ENCODE measurements around the gene PIR. TPM values are rescaled to one million over a fixed set of nuclear protein-coding genes. Genes with fewer than 3 reads are reported as not detected.

PIR gene
- total RNA-seq, 1 donor from 2014 or later: 4.3 TPM

GRCh38 chrX:15474028-15474427 is 19.1 kb downstream of the PIR start:
- no peaks in the 10 kb centered on the region for H3K27me3 Mint-ChIP-seq (ENCODE audit: insufficient read depth)
- no peak overlapping the region for H3K27ac Mint-ChIP-seq
- DNase-seq (ENCODE audit: low spot score): no peak
- no peaks in the 10 kb centered on the region for H3K9me3 Mint-ChIP-seq
- H3K36me3 Mint-ChIP-seq (ENCODE audit: low read depth): peaks cover 4% of the 10 kb centered on the region
- intact Hi-C loops (cut with micrococcal nuclease): no loop called here
- peaks cover 6% of the 10 kb centered on the region for H3K4me1 Mint-ChIP-seq (ENCODE audit: low read depth)
- H3K4me3 Mint-ChIP-seq: no peak overlapping the region

GRCh38 chrX:15472531-15472930 is 20.6 kb downstream of the PIR start:
- peaks cover 6% of the 10 kb centered on the region for H3K4me1 Mint-ChIP-seq (ENCODE audit: low read depth)
- H3K27me3 Mint-ChIP-seq (ENCODE audit: insufficient read depth): no peaks in the 10 kb centered on the region
- no peak overlapping the region for H3K27ac Mint-ChIP-seq
- no peaks in the 10 kb centered on the region for H3K9me3 Mint-ChIP-seq
- no peak overlapping the region for H3K4me3 Mint-ChIP-seq
- no peaks in the 10 kb centered on the region for H3K36me3 Mint-ChIP-seq (ENCODE audit: low read depth)
- intact Hi-C loops (cut with micrococcal nuclease): no loop called here
- DNase-seq (ENCODE audit: low spot score): no peak

GRCh38 chrX:15471028-15471427 is 22.1 kb downstream of the PIR start:
- H3K4me1 Mint-ChIP-seq (ENCODE audit: low read depth): peaks cover 6% of the 10 kb centered on the region
- intact Hi-C loops (cut with micrococcal nuclease): loop anchor here (1.0 kb wide), 2 partner anchors 22 to 94 kb away; partner anchors contain the start of gene PIR
- H3K27me3 Mint-ChIP-seq (ENCODE audit: insufficient read depth): no peaks in the 10 kb centered on the region
- no peak overlapping the region for H3K4me3 Mint-ChIP-seq
- peak; percentile 22 for DNase-seq (ENCODE audit: low spot score)
- H3K36me3 Mint-ChIP-seq (ENCODE audit: low read depth): no peaks in the 10 kb centered on the region
- H3K9me3 Mint-ChIP-seq: no peaks in the 10 kb centered on the region
- no peak overlapping the region for H3K27ac Mint-ChIP-seq

GRCh38 chrX:15469613-15470012 is 23.5 kb downstream of the PIR start:
- no peak overlapping the region for H3K4me3 Mint-ChIP-seq
- no peak for DNase-seq (ENCODE audit: low spot score)
- H3K9me3 Mint-ChIP-seq: no peaks in the 10 kb centered on the region
- H3K27me3 Mint-ChIP-seq (ENCODE audit: insufficient read depth): no peaks in the 10 kb centered on the region
- intact Hi-C loops (cut with micrococcal nuclease): loop anchor here (2.0 kb wide), 1 partner anchor 1431 kb away; no protein-coding TSS in a partner anchor
- H3K4me1 Mint-ChIP-seq (ENCODE audit: low read depth): peaks cover 6% of the 10 kb centered on the region
- H3K27ac Mint-ChIP-seq: no peak overlapping the region
- no peaks in the 10 kb centered on the region for H3K36me3 Mint-ChIP-seq (ENCODE audit: low read depth)

GRCh38 chrX:15468036-15468435 is 25.1 kb downstream of the PIR start:
- intact Hi-C loops (cut with micrococcal nuclease): loop anchor here (1.0 to 2.0 kb wide), 2 partner anchors 119 to 1429 kb away; no protein-coding TSS in a partner anchor
- H3K27me3 Mint-ChIP-seq (ENCODE audit: insufficient read depth): no peaks in the 10 kb centered on the region
- no peaks in the 10 kb centered on the region for H3K9me3 Mint-ChIP-seq
- H3K4me1 Mint-ChIP-seq (ENCODE audit: low read depth): peaks cover 6% of the 10 kb centered on the region
- H3K27ac Mint-ChIP-seq: no peak overlapping the region
- DNase-seq (ENCODE audit: low spot score): no peak
- no peaks in the 10 kb centered on the region for H3K36me3 Mint-ChIP-seq (ENCODE audit: low read depth)
- H3K4me3 Mint-ChIP-seq: no peak overlapping the region

GRCh38 chrX:15465896-15466651 is 27.1 kb downstream of the PIR start:
- H3K4me3 Mint-ChIP-seq: no peak overlapping the region
- H3K36me3 Mint-ChIP-seq (ENCODE audit: low read depth): no peaks in the 10 kb centered on the region
- intact Hi-C loops (cut with micrococcal nuclease): no loop called here
- peaks cover 4% of the 10 kb centered on the region for H3K4me1 Mint-ChIP-seq (ENCODE audit: low read depth)
- H3K27me3 Mint-ChIP-seq (ENCODE audit: insufficient read depth): no peaks in the 10 kb centered on the region
- DNase-seq (ENCODE audit: low spot score): no peak
- H3K9me3 Mint-ChIP-seq: no peaks in the 10 kb centered on the region
- no peak overlapping the region for H3K27ac Mint-ChIP-seq

GRCh38 chrX:15465347-15465746 is 27.8 kb downstream of the PIR start:
- H3K27ac Mint-ChIP-seq: no peak overlapping the region
- DNase-seq (ENCODE audit: low spot score): no peak
- no peaks in the 10 kb centered on the region for H3K27me3 Mint-ChIP-seq (ENCODE audit: insufficient read depth)
- no peaks in the 10 kb centered on the region for H3K4me1 Mint-ChIP-seq (ENCODE audit: low read depth)
- intact Hi-C loops (cut with micrococcal nuclease): no loop called here
- no peak overlapping the region for H3K4me3 Mint-ChIP-seq
- no peaks in the 10 kb centered on the region for H3K9me3 Mint-ChIP-seq
- H3K36me3 Mint-ChIP-seq (ENCODE audit: low read depth): no peaks in the 10 kb centered on the region

- no peaks in the 10 kb centered on the region for H3K4me1 Mint-ChIP-seq (ENCODE audit: low read depth)
- no peaks in the 10 kb centered on the region for H3K27me3 Mint-ChIP-seq (ENCODE audit: insufficient read depth)
- DNase-seq (ENCODE audit: low spot score): no peak
- no peak overlapping the region for H3K27ac Mint-ChIP-seq
- intact Hi-C loops (cut with micrococcal nuclease): no loop called here
- no peaks in the 10 kb centered on the region for H3K9me3 Mint-ChIP-seq
- H3K4me3 Mint-ChIP-seq: no peak overlapping the region
- H3K36me3 Mint-ChIP-seq (ENCODE audit: low read depth): no peaks in the 10 kb centered on the region
Observed at GRCh38 chrX:15464704-15465103, 28.4 kb downstream of the PIR start.

- Mint-ChIP-seq H3K4me3 (no peak overlapping the region), H3K36me3 (ENCODE audit: low read depth) (peaks cover 3% of the 10 kb centered on the region), H3K9me3 (no peaks in the 10 kb centered on the region), H3K27me3 (ENCODE audit: insufficient read depth) (no peaks in the 10 kb centered on the region), H3K4me1 (ENCODE audit: low read depth) (no peaks in the 10 kb centered on the region), H3K27ac (no peak overlapping the region)
- DNase-seq (ENCODE audit: low spot score): no peak
- intact Hi-C loops (cut with micrococcal nuclease): no loop called here
Observed at GRCh38 chrX:15451913-15452312, 41.2 kb downstream of the PIR start.

- no peak overlapping the region for H3K27ac Mint-ChIP-seq
- peaks cover 4% of the 10 kb centered on the region for H3K36me3 Mint-ChIP-seq (ENCODE audit: low read depth)
- intact Hi-C loops (cut with micrococcal nuclease): no loop called here
- DNase-seq (ENCODE audit: low spot score): no peak
- H3K9me3 Mint-ChIP-seq: no peaks in the 10 kb centered on the region
- H3K4me3 Mint-ChIP-seq: no peak overlapping the region
- H3K4me1 Mint-ChIP-seq (ENCODE audit: low read depth): no peaks in the 10 kb centered on the region
- no peaks in the 10 kb centered on the region for H3K27me3 Mint-ChIP-seq (ENCODE audit: insufficient read depth)
Observed at GRCh38 chrX:15448010-15448639, 45.0 kb downstream of the PIR start.

GRCh38 chrX:15441464-15441863 is 51.7 kb downstream of the PIR start:
- Mint-ChIP-seq H3K9me3 (no peaks in the 10 kb centered on the region), H3K4me1 (ENCODE audit: low read depth) (no peaks in the 10 kb centered on the region), H3K4me3 (no peak overlapping the region), H3K27me3 (ENCODE audit: insufficient read depth) (peaks cover 3% of the 10 kb centered on the region), H3K27ac (no peak overlapping the region), H3K36me3 (ENCODE audit: low read depth) (peaks cover under 1% of the 10 kb centered on the region)
- DNase-seq (ENCODE audit: low spot score): no peak
- intact Hi-C loops (cut with micrococcal nuclease): no loop called here

- Mint-ChIP-seq H3K4me1 (ENCODE audit: low read depth) (no peaks in the 10 kb centered on the region), H3K9me3 (no peaks in the 10 kb centered on the region), H3K36me3 (ENCODE audit: low read depth) (no peaks in the 10 kb centered on the region), H3K27me3 (ENCODE audit: insufficient read depth) (peaks cover 4% of the 10 kb centered on the region), H3K27ac (no peak overlapping the region), H3K4me3 (no peak overlapping the region)
- no peak for DNase-seq (ENCODE audit: low spot score)
- intact Hi-C loops (cut with micrococcal nuclease): no loop called here
Observed at GRCh38 chrX:15438332-15438731, 54.8 kb downstream of the PIR start.

- Mint-ChIP-seq H3K4me3 (no peak overlapping the region), H3K36me3 (ENCODE audit: low read depth) (no peaks in the 10 kb centered on the region), H3K9me3 (no peaks in the 10 kb centered on the region), H3K27me3 (ENCODE audit: insufficient read depth) (peaks cover 5% of the 10 kb centered on the region), H3K27ac (no peak overlapping the region), H3K4me1 (ENCODE audit: low read depth) (no peaks in the 10 kb centered on the region)
- intact Hi-C loops (cut with micrococcal nuclease): no loop called here
- no peak for DNase-seq (ENCODE audit: low spot score)
Observed at GRCh38 chrX:15437724-15438123, 55.4 kb downstream of the PIR start.
